IPS-NIHi7 (cell line): ENCODE measurements around the gene SFT2D2.
A peak's percentile ranks its signal among the peaks of the same experiment; 100 is the strongest.
"Not testable (repeated sequence)": the region's sequence is repeated elsewhere in the genome, so short reads cannot be mapped to it uniquely, and the experiment has no call there.

Experiments used
- DNase-seq: peaks from one replicate; pipeline ENCODE4 v3.0.0; 2012; ENCODE audit warnings: mixed read lengths; ENCODE audit errors: extremely low spot score

The SFT2D2 gene

DNA sequence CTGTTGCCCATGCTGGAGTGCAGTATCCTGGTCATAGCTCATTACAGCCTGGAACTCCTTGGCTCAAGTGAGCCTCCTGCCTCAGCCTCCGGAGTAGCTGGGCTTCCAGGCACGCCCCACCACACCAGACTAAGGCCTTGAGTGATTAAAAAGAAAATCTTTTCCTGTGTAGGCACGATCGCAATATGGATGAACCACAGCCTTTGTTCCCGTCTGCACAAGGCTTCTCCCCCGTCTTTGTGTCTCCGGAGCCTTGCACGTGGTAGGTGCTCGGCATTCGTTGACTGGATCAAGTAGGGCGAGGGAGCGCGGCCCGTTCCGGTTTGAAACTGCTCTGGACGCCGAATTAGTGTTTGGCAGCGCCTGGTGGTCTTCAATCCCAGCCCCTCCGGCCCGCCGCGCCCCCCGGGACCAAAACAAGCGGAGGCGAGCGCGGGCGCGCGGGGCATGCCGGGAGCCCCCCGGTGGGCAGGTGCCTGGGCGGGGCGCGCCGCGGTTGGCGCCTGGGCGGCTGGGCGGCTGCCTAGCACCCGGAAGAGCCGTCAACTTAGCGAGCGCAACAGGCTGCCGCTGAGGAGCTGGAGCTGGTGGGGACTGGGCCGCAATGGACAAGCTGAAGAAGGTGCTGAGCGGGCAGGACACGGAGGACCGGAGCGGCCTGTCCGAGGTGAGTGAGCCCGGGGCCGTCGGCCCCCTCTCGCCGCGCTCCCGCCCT is at the start of gene SFT2D2:
Gene SFT2D2 (plus strand): TSS at position 529 of the 715 bp plus-strand sequence. CDS start 76 bp downstream, at position 605.
- DNase-seq, result peak; percentile 90

DNA sequence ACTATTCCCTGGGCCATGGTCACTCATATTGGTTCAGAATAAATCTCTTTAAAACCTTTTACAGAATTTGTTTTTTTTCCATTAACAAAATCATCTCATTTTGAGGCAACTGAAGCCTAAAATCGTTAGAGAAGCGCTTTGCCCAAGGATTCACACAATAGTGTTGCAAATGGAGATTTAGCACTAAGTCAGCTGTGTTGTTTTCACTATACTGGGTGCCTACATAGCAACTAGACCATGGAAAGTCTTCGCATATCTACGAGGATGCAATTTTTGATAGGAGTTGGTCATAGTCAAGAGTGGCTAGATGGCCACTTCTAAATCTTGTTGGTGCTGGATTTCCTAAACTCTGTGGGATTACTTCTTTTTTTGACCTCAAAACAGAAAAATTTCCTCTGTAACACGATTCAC is 47.6 kb upstream of the SFT2D2 start:
- no peak for DNase-seq

GRCh38 chr1:168178638-168179437 is 47.0 kb upstream of the SFT2D2 start, which contains the start of gene TIPRL:
TIPRL (plus strand) TSS chr1:168178962; CDS start chr1:168179078, 116 bp downstream.
- peak; percentile 92 for DNase-seq

DNA sequence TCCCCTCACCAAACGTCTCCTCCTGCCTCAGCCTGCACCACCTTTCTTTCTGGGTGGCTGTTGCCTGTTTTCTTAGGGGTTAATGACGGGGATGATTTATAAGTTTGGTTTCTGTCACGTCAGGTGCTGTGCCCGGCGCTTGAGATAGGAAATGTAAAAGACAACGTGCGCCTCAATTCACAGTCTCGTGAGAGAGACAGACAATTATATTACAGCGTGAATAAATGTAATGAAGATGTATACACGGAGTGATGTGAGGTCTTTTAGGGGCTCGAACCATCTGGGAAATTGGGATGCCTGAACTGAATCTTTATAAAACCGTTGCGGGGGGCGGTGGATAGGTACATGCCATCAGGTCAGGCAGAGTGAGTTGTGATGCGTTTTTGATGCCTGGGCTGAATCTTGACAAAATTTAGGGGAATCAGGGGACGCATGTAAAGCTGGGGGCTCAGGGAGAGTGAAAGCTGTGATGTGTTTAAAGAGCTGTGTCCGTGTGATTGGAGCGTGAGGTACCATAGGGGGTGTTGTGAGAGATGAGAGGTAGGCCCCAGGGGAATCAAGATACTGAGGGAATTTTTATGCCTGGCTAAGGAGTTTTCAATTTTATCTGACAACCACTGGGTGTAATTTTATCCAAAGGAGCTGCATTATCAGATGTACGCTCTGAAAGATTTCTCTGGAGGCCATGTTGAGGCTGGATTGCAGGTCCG is 46.2 kb upstream of the SFT2D2 start:
- no peak for DNase-seq

DNA sequence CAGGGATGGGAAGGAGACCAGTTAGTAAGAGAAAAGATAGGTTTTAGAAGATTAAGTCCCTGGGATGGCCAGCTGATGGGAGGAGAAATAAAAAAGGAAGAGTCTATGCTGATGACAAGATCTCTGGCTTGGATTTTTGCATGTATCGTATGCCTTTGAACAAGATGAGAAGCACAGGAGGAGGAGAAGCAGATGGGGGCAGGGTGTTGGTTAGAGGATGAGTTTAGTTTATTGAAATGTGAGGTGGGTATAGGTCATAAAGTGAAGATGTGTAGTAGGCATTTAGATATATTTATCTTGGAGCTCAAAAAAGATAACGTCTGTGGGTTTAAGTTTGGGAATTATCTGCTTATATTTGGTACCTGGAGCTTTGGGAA is 45.7 kb upstream of the SFT2D2 start:
- DNase-seq, result no peak

GRCh38 chr1:168181063-168181720 is 44.6 kb upstream of the SFT2D2 start:
- not testable (repeated sequence) for DNase-seq

GRCh38 chr1:168187177-168187576 is 38.6 kb upstream of the SFT2D2 start:
- DNase-seq, result no peak

GRCh38 chr1:168190403-168190802 is 35.4 kb upstream of the SFT2D2 start:
- no peak for DNase-seq

GRCh38 chr1:168195199-168196135 is 30.3 kb upstream of the SFT2D2 start:
- DNase-seq, result no peak

- DNase-seq, result no peak
Observed at GRCh38 chr1:168199056-168199455, 26.7 kb upstream of the SFT2D2 start.

GRCh38 chr1:168202941-168203654 is 22.7 kb upstream of the SFT2D2 start:
- DNase-seq, result no peak

- no peak for DNase-seq
Observed at GRCh38 chr1:168206111-168206510, 19.7 kb upstream of the SFT2D2 start.

DNA sequence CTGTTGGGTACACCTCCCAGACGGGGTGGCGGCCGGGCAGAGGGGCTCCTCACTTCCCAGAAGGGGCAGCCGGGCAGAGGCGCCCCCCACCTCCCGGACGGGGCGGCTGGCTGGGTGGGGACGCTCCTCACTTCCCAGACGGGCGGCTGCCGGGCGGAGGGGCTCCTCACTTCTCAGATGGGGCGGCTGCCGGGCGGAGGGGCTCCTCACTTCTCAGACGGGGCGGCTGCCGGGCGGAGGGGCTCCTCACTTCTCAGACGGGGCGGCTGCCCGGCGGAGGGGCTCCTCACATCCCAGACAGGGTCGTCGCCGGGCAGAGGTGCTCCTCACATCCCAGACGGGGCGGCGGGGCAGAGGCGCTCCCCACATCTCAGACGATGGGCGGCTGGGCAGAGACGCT is 18.1 kb upstream of the SFT2D2 start:
- not testable (repeated sequence) for DNase-seq

GRCh38 chr1:168210312-168210711 is 15.5 kb upstream of the SFT2D2 start:
- no peak for DNase-seq

DNA sequence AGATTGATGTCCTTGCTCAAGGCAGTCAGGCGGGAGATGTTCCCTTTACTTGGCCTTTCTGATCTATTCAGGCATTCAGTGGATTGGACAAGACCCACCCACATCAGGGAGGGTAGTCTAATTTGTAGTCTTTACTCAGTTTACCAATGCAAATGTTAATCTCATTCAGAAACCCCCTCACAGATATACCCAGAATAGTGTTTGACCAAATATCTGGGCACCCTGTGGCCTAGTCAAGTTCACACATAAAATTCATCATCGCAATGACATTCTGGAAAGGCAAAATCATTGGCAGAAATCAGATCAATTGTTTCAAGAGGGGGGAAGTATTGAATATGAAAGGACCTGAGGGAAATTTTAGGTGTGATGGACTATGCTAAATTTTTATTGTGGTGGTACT is 12.5 kb upstream of the SFT2D2 start:
- no peak for DNase-seq

GRCh38 chr1:168216171-168216570 is 9.6 kb upstream of the SFT2D2 start:
- no peak for DNase-seq

- DNase-seq, result no peak
Observed at GRCh38 chr1:168217664-168218063, 8.1 kb upstream of the SFT2D2 start.

- DNase-seq, result no peak
Observed at GRCh38 chr1:168218658-168219057, 7.1 kb upstream of the SFT2D2 start.

DNA sequence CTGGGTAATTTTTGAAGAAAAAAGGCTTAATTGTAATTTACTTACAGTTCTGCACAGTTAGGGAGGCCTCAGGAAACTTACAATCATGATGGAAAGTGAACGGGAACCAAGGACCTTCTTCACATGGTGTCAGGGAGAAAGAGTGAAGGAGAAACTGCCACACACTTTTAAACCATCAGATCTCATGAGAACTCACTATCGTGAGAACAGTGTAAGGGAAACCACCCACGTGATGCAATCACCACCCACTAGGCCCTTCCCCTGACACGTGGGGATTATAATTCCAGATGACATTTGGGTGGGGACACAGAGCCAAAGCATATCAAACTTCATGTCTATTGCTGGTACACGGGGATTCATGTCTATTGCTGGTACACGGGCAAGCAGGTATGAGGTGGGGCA is 5.3 kb upstream of the SFT2D2 start:
- no peak for DNase-seq

- no peak for DNase-seq
Observed at GRCh38 chr1:168221275-168221674, 4.5 kb upstream of the SFT2D2 start.
